Adrenal gland (tissue), 12 donors: ENCODE results near the gene DAB2. TPM values are rescaled to one million over a fixed set of nuclear protein-coding genes. Genes with fewer than 3 reads are reported as not detected.

ENCODE experiments used
- DNase-seq, 7 donors: peaks; one replicate each; pipeline ENCODE4 v3.0.0-alpha.2; 2019 to 2020
- H3K27ac ChIP-seq, 5 donors: fragments of 200-600 bp; sonication (generic) in 4 of 5; 1 replicate in 3 of 5; 2 replicates in 2 of 5; pipeline versions ENCODE4 v1.5.1 to v1.8.0; 2016 to 2020; ENCODE audit warnings: mild to moderate bottlenecking in 1 of 5
- H3K27me3 ChIP-seq: fragments of 200-600 bp; 2 replicates; pipeline ENCODE4 v1.8.0; 2021
- H3K36me3 ChIP-seq, 2 donors: fragments of 200-600 bp; replicated peaks in 1 of 2; 1 replicate in 1 of 2; 2 replicates in 1 of 2; pipeline versions ENCODE4 v1.5.1 to v1.8.0; 2018 to 2022
- H3K4me1 ChIP-seq, 2 donors: fragments of 200-600 bp; replicated peaks in 1 of 2; 1 replicate in 1 of 2; 2 replicates in 1 of 2; pipeline versions ENCODE4 v1.5.1 to v1.8.0; 2018 to 2021
- H3K4me3 ChIP-seq, 4 donors: fragments of 200-600 bp; sonication (generic) in 3 of 4; one replicate each; pipeline ENCODE4 v1.5.1; 2016 to 2018
- H3K9me3 ChIP-seq, 3 donors: fragments of 200-600 bp; sonication (generic) in 1 of 3; replicated peaks in 1 of 3; 1 replicate in 2 of 3; 2 replicates in 1 of 3; pipeline versions ENCODE4 v1.5.1 to v1.8.0; 2016 to 2021
- CTCF ChIP-seq, 6 experiments: fragments of 450-650 bp in 4 of 6; fragments of 200-600 bp in 2 of 6; sonication (generic) in 1 of 6; IDR thresholded peaks; 1 replicate in 5 of 6; 2 replicates in 1 of 6; pipeline versions ENCODE4 v1.5.1 to v1.8.0; 2016 to 2021; ENCODE audit warnings: antibody characterized with exemption in 6 of 6, mild to moderate bottlenecking in 2 of 6, moderate library complexity in 1 of 6
- POLR2A ChIP-seq, 2 donors: fragments of 450-650 bp; IDR thresholded peaks; one replicate each; pipeline ENCODE4 v1.6.1; 2017; ENCODE audit warnings: antibody characterized with exemption in 2 of 2, mild to moderate bottlenecking in 2 of 2, moderate library complexity in 1 of 2
- WGBS, 4 donors: extraction: QIAGEN DNeasy Blood & Tissue Kit in 2 of 4; methylation state at CpG; one replicate each; pipeline versions ENCODE4 v1.1.5 to v1.1.7; 2013 to 2017; 5-methylcytosine and 5-hydroxymethylcytosine counted together
- intact Hi-C, 2 donors: fragments of 100-400 bp; cut with DNase I; formaldehyde crosslinking; loops; one replicate each; pipeline versions ENCODE4 v1.14.1 to v1.15.0; 2022 to 2023
- polyA plus RNA-seq, 3 donors: library from polyadenylated mRNA; stranded (reverse); fragments of 200-250 nt in 2 of 3; fragments of 350-450 nt in 1 of 3; fragmentation: Illumina TruSeq in 1 of 3; extraction: RNeasy Lipid Tissue Mini Kit (QIAGEN cat#74804) in 1 of 3; gene quantifications; one replicate each; pipeline ENCODE4 v1.2.3, GENCODE V29; 2013 to 2014
- total RNA-seq, 9 donors: library from RNA; depleted of rRNA in 4 of 9; stranded (reverse); fragments of >200 nt in 4 of 9; fragments of 120-200 nt in 1 of 9; fragmentation: NEBNext Ultra II Directional in 1 of 9; extraction: Animal tissue kit (Norgen Biotek cat#: 25700) in 1 of 9; gene quantifications; one replicate each; pipeline versions ENCODE4 v1.1.0 to v1.2.4, GENCODE V29; 2013 to 2023
- donor health status: healthy with polysubstance abuse.
- donor health status: Bipolar disorder and iron deficiency.
- donor health status: DM: yes; HTN: yes; CAD: no.
- donor health status: DM: no; HTN: no; CAD: no.
- donor health status: DM: no; HTN: no; CAD: no.
- donor health status: DM: yes; HTN: yes; CAD: no.

Gene DAB2
- total and polyA plus RNA-seq, 12 donors, result 96.1 to 418 (median 190) TPM

DNA sequence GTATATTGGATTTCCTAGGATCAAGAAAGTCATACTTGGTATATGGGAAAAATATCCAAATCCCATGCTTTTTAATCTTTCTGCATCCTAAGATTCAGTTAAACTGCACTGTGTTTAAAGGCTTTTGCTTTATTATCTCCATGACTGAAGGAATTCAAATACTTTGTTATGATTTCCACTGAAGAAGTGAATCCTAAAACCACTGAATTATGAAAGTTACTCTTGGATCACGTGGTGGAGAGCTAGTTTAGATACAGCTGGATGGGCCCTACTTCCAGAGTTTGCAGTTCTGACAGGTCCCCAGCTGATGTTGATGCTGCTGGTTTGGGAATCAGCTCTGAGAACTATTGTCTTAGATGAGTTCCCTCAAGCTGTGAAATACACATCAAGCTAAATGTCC lies 5.0 kb downstream of the DAB2 start:
- 11 to 25% (median 13%) methylated on average over 1 of the region's 1 CpG for WGBS, 4 donors
- Histone ChIP-seq H3K4me1 (peaks cover 61 to 77% of the 10 kb centered on the region in 2 donors), H3K36me3 (peaks cover 0 to 5% of the 10 kb centered on the region in 2 donors), H3K27ac (peak overlapping the region in 3 of 5 donors; percentile 81 to 91 (median 86)), H3K4me3 (peak overlapping the region in 1 of 4 donors; percentile 76), H3K9me3 (no peaks in the 10 kb centered on the region), H3K27me3 (no peaks in the 10 kb centered on the region)
- intact Hi-C loops, result loop anchor here in 1 of 2 donors (5.0 kb wide), 1 partner anchor 128 kb away; no protein-coding TSS in a partner anchor
- TF ChIP-seq CTCF (IDR thresholded peaks at IDR 0.05) (no peak), POLR2A (IDR thresholded peaks at IDR 0.05) (no peak)
- no peak for DNase-seq

GRCh38 chr5:39417979-39418378 lies 6.8 kb downstream of the DAB2 start:
- DNase-seq, result no peak
- intact Hi-C loops, result no loop called here
- Histone ChIP-seq H3K36me3 (peaks cover 0 to 5% of the 10 kb centered on the region in 2 donors), H3K4me3 (no peak overlapping the region), H3K27me3 (no peaks in the 10 kb centered on the region), H3K27ac (peak overlapping the region in 3 of 5 donors; percentile 33 to 86 (median 65)), H3K4me1 (peaks cover 76 to 96% of the 10 kb centered on the region in 2 donors), H3K9me3 (no peaks in the 10 kb centered on the region)
- TF ChIP-seq POLR2A (IDR thresholded peaks at IDR 0.05), result no peak
- TF ChIP-seq CTCF (IDR thresholded peaks at IDR 0.05), result no peak
- WGBS, 4 donors, result 48 to 56% (median 53%) methylated on average over 3 of the region's 3 CpGs

DNA sequence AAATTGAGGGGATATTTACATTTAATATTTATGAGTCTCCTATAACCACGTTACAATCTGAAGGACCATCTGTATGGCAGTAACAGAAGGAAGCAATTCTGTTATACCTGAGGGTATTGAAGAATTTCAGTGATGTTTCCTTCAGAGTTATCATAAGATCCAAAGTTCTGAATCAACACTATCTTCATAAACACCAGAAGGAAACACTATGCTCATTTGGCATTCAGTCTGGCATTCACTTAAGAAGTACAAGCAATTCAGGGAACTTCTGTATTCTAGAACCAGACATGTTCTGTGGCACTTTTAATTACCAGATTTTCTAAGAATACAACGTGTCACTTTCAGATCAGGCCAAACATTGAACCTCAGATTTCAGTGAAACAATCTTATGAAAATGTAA lies 9.6 kb downstream of the DAB2 start:
- TF ChIP-seq CTCF (IDR thresholded peaks at IDR 0.05) (no peak), POLR2A (IDR thresholded peaks at IDR 0.05) (no peak)
- peaks cover 81 to 99% of the 10 kb centered on the region in 2 donors for H3K4me1 ChIP-seq
- 31 to 51% (median 38%) methylated on average over 2 of the region's 2 CpGs for WGBS, 4 donors
- no peak for DNase-seq
- H3K36me3 ChIP-seq, result peaks cover 0 to 5% of the 10 kb centered on the region in 2 donors
- H3K27me3 ChIP-seq, result no peaks in the 10 kb centered on the region
- H3K4me3 ChIP-seq, result no peak overlapping the region
- peak overlapping the region in 3 of 5 donors; percentile 18 to 86 (median 24) for H3K27ac ChIP-seq
- intact Hi-C loops, result no loop called here
- H3K9me3 ChIP-seq, result no peaks in the 10 kb centered on the region

- Histone ChIP-seq H3K4me1 (peaks cover 81 to 99% of the 10 kb centered on the region in 2 donors), H3K9me3 (no peaks in the 10 kb centered on the region), H3K27me3 (no peaks in the 10 kb centered on the region), H3K27ac (peak overlapping the region in 3 of 5 donors; percentile 59 to 80 (median 62)), H3K36me3 (peaks cover 0 to 5% of the 10 kb centered on the region in 2 donors), H3K4me3 (no peak overlapping the region)
- intact Hi-C loops, result no loop called here
- no peak for TF ChIP-seq CTCF (IDR thresholded peaks at IDR 0.05)
- no peak for TF ChIP-seq POLR2A (IDR thresholded peaks at IDR 0.05)
- DNase-seq, result no peak
Observed at GRCh38 chr5:39414426-39414825, 10.4 kb downstream of the DAB2 start.
